Activated CD8-positive, alpha-beta memory T cell treated with anti-CD3 and anti-CD28 coated beads, Interleukin-2, amount 10 ng/mL, durations not matched to agents 7 days and 5 days (primary cell): ENCODE results near the gene PRRT1. TPM values are rescaled to one million over a fixed set of nuclear protein-coding genes. Genes with fewer than 3 reads are reported as not detected.

Experiments
- ATAC-seq: fragments of 150-1000 bp; cut with Tn5 transposase; one replicate; pipeline ENCODE4 v1.10.0; 2021; ENCODE audit warnings: moderate library complexity
- CTCF ChIA-PET: fragments of 350-600 bp; sonication (Branson Sonifier 250); formaldehyde crosslinking; loops from one replicate; lab custom pipeline; 2021; ENCODE audit warnings: antibody characterized with exemption; lab: Charles Lee
- DNase-seq: peaks from one replicate; pipeline ENCODE4 v3.0.0-alpha.2; 2020
- H3K27ac Mint-ChIP-seq: one replicate; pipeline ENCODE4 v1.8.0; 2021; ENCODE audit warnings: mild to moderate bottlenecking, mixed read lengths
- H3K27me3 Mint-ChIP-seq: one replicate; pipeline ENCODE4 v1.8.0; 2021; ENCODE audit warnings: mixed read lengths
- H3K36me3 Mint-ChIP-seq: one replicate; pipeline ENCODE4 v1.8.0; 2021; ENCODE audit warnings: mild to moderate bottlenecking, mixed read lengths
- H3K4me1 Mint-ChIP-seq: one replicate; pipeline ENCODE4 v1.8.0; 2021; ENCODE audit warnings: mixed read lengths
- H3K4me3 Mint-ChIP-seq: one replicate; pipeline ENCODE4 v1.8.0; 2021; ENCODE audit warnings: mild to moderate bottlenecking, moderate library complexity, mixed read lengths
- H3K9me3 Mint-ChIP-seq: one replicate; pipeline ENCODE4 v1.8.0; 2022; ENCODE audit warnings: low read depth, mixed read lengths
- total RNA-seq, 2 experiments: library from RNA; stranded (reverse); gene quantifications; one replicate each; pipeline ENCODE4 v1.2.3, GENCODE V29; 2021

The PRRT1 gene
- total RNA-seq, 2 experiments from 2014 or later: 0.23 to 0.28 TPM

DNA sequence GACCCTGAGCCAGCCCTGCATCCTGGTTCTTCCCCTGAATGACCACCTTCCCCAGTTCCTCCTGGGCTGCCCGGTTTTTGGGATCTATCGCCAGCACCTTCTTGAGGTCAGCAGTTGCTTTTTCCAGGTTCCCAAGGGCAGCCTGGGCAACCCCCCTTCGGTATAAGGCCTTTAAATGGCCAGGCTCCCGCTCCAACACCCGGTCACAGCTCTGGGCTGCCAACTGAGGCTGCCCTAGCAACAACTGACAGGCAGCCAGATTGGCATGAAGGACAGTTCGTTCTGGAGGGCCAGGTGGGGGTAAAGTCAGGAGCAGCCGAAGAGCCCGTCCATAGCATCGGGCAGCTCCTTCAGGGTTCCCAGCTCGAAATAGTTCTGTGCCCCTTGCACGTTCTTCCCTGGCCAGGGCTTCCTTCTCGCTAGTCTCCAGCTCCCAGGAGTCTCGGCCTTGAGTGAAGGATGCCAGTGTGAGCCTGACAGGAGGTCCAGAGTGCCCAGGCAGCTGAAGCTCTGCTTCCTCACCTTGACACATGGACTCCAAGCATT is 22.9 kb downstream of the PRRT1 start:
- Mint-ChIP-seq H3K4me1 (peaks cover 40% of the 10 kb centered on the region), H3K9me3 (no peaks in the 10 kb centered on the region), H3K36me3 (peaks cover 17% of the 10 kb centered on the region), H3K27me3 (peaks cover under 1% of the 10 kb centered on the region), H3K4me3 (peak overlapping the region; percentile 99), H3K27ac (peak overlapping the region; percentile 98)
- DNase-seq (no peak), ATAC-seq (no peak)
- CTCF ChIA-PET: interaction anchor here (0.7 to 5.0 kb wide), 7 partner anchors 10 to 532 kb away, joined by 3 to 47 read pairs (median 7); partner anchors contain the start of gene GPSM3

DNA sequence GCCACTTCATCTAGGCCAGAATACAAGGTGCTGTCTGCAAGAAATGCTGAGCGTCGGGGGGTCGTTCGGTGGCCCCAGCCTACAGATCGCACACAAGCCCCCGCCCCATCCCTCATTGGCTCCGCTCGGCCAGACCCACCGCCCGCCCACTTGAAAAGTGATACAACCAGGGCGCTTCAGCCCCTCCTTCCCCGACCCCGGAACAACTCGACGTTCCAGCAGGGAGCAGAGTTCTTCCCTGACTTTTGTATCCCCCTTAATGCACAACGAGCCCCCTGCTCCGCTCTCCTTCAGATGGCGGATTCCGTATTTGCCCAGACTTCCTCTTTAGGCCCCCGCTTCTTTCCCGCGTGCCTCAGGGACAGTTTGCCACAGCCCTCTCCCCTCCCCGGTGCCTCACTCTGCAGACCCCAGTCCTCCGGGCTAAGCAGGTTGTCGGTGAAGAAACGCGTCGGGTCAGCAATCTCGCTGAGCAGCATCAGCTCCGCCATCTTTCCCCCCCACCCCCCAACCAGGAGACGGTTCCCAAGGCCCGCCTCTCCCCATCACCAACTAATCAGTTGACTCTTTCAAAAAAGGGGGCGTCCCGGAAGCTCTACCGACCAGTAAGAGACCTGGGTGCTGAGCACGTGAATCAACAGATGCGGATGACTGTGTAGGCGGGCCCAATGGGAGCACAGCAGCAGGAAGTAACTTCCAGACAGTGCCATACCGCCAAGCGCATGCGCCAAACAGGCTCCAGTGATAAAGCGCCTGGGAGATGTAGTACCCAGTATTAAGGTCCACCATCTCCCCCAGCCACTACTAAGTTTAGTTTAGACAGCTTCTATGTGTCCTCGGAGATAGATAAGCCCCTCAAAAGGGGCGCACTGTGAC is 23.8 kb downstream of the PRRT1 start, which contains the start of gene ATF6B:
Gene ATF6B (minus strand): TSS at position 530 of the 876 bp plus-strand sequence. CDS start 39 bp downstream, at position 491.
- CTCF ChIA-PET: interaction anchor here (0.6 to 5.0 kb wide), 8 partner anchors 9 to 229 kb away, joined by 3 to 47 read pairs (median 5); partner anchors contain the start of gene GPSM3
- Mint-ChIP-seq H3K4me3 (peak within 1 kb of the TSS; percentile 99), H3K27ac (peak within 1 kb of the TSS; percentile 98), H3K27me3 (no peaks in the 10 kb centered on the region), H3K36me3 (peaks cover 21% of the 10 kb centered on the region), H3K4me1 (peaks cover 40% of the 10 kb centered on the region), H3K9me3 (no peaks in the 10 kb centered on the region)
- DNase-seq (peak; percentile 99), ATAC-seq (peak; percentile 94)

DNA sequence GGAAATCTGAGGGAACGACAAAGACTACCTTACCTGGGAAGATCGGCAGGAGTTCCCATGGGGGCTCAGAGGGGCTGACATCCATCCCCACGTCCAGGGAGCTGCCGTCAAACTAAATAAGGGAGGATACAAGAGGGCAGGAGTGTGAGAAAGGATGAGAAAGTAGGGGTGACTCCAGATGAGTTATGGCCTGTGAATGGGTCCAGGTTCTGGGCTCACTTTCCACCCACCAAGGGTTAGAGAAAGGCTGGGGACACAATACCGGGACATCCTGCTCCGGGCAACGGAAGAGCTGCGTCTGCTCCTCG is 24.4 kb downstream of the PRRT1 start:
- CTCF ChIA-PET: interaction anchor here (1.2 to 5.0 kb wide), 5 partner anchors 9 to 175 kb away, joined by 3 to 47 read pairs (median 7); partner anchors contain the start of gene GPSM3

DNA sequence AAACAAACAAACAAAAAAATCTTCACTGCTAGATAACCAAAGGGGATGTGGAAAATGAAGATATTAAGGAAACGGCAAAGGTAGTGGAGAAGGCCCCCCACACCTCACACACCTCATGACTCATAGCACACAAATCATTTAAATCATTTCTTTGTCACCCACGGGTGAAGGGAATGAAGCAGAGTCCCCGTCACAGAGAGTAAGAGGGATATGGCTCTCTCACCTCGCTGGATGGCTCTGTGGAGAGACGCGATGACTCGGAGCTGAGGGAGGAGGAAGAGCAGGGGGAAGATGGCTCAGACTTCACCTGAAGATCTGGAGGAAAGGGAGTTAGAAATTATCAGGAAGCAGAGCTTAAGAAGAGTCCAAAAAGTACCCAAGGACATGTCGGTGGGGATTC is 24.9 kb downstream of the PRRT1 start:
- H3K27ac Mint-ChIP-seq: peak overlapping the region; percentile 98
- ATAC-seq (no peak), DNase-seq (no peak)
- CTCF ChIA-PET: interaction anchor here (1.2 to 5.0 kb wide), 4 partner anchors 8 to 69 kb away, joined by 4 to 47 read pairs (median 10); partner anchors contain the start of gene GPSM3
- peaks cover 26% of the 10 kb centered on the region for H3K36me3 Mint-ChIP-seq
- peak overlapping the region; percentile 99 for H3K4me3 Mint-ChIP-seq
- no peaks in the 10 kb centered on the region for H3K27me3 Mint-ChIP-seq
- no peaks in the 10 kb centered on the region for H3K9me3 Mint-ChIP-seq
- peaks cover 40% of the 10 kb centered on the region for H3K4me1 Mint-ChIP-seq

More for the DNA sequence above, 24.4 kb downstream of the PRRT1 start:
- DNase-seq (no peak), ATAC-seq (no peak)
- H3K27me3 Mint-ChIP-seq: no peaks in the 10 kb centered on the region
- peaks cover 22% of the 10 kb centered on the region for H3K36me3 Mint-ChIP-seq
- H3K4me1 Mint-ChIP-seq: peaks cover 40% of the 10 kb centered on the region
- peak overlapping the region; percentile 98 for H3K27ac Mint-ChIP-seq
- H3K4me3 Mint-ChIP-seq: peak overlapping the region; percentile 99
- no peaks in the 10 kb centered on the region for H3K9me3 Mint-ChIP-seq

DNA sequence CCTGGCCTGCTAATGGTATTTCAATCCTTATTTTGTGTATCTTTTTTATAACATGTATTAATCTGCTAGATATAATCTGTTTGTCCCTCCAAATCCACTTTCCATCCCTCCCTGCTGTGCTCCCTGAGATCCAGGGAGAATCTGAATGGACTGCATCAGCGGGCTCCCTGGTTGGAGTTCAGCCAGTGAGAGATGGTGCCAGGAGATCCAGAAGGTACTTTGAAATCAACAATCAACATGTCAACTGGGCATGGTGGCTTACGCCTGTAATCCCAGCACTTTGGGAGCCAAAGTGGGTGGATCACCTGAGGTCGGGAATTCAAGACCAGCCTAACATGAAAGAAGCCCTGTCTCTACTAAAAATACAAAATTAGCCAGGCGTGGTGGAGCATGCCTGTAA is 28.1 kb downstream of the PRRT1 start:
- Mint-ChIP-seq H3K27ac (no peak overlapping the region), H3K4me1 (peaks cover 33% of the 10 kb centered on the region), H3K27me3 (no peaks in the 10 kb centered on the region), H3K36me3 (peaks cover 45% of the 10 kb centered on the region), H3K4me3 (no peak overlapping the region), H3K9me3 (no peaks in the 10 kb centered on the region)
- no peak for ATAC-seq
- CTCF ChIA-PET: no interaction called here
- DNase-seq: no peak

DNA sequence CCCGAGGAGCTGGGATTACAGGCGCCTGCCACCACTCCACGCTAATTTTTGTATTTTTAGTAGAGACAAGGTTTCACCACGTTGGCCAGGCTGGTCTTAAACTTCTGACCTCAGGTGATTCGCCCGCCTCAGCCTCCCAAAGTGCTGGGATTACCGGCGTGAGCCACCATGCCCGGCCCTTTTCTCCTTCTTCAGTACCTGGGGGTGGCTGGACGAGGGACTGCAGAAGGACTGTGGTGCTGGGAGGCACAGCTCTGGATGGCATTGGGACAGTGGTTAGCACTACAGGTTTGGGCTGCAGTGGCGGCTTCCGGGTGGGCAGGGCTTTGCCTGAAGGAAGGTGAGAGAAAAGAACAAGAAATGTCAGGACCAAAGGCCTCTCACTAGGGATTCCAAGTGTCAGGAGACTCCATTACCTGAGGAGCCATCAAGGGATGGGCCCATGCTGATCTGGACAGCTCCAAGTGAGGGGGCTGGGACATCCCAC is 31.1 kb downstream of the PRRT1 start:
- CTCF ChIA-PET: interaction anchor here (3.9 kb wide), 1 partner anchor 8 kb away, joined by 47 read pairs; the partner anchor contains the start of genes ATF6B and FKBPL
- H3K4me1 Mint-ChIP-seq: peaks cover 9% of the 10 kb centered on the region

DNA sequence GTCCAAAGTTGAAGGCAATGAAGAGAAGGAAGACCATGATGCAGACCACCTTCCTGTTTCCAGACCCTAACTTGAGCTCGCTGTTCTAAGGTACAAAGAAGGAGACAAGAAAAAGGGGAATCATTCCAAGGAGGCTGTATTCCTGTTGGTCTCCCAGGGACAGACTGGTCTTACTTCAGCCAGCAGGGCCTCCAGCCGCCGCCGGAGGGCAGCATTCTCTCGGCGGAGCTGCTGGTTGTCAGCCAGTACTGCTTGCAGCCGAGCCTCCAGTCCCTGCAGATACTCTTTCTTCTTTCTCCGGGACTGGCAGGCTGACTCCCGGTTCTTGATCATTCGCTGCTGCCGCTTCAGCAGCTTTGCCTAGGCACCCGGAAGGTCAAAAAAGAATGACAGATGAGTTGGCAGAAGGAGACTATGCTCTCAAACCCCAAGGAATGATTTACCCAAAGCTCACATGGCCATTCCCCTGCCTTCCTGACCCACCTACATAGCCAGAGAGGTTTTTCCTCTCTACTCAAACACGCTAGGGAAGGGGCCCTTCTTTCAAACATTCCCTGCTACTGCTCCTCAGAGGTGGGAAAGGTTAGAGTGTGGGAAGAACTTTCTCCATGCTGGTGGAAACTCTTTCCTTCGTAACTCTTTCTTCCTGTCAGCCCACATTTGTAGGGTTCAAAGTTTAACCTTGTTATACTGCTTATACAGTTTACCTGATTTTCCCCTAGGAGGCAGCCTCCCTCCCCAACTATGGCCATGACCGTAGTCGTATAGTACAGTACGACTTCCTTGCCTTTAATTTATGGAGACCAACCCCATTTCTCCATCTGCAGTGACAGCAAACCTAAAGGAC is 32.7 kb downstream of the PRRT1 start:
- Mint-ChIP-seq H3K27ac (peak overlapping the region; percentile 30), H3K36me3 (peaks cover 43% of the 10 kb centered on the region)
- ATAC-seq: peak; percentile 91

More for the DNA sequence above, 31.1 kb downstream of the PRRT1 start:
- no peaks in the 10 kb centered on the region for H3K9me3 Mint-ChIP-seq
- H3K4me3 Mint-ChIP-seq: no peak overlapping the region
- peaks cover 50% of the 10 kb centered on the region for H3K36me3 Mint-ChIP-seq
- no peak overlapping the region for H3K27ac Mint-ChIP-seq
- DNase-seq: no peak
- ATAC-seq: no peak
- H3K27me3 Mint-ChIP-seq: no peaks in the 10 kb centered on the region

DNA sequence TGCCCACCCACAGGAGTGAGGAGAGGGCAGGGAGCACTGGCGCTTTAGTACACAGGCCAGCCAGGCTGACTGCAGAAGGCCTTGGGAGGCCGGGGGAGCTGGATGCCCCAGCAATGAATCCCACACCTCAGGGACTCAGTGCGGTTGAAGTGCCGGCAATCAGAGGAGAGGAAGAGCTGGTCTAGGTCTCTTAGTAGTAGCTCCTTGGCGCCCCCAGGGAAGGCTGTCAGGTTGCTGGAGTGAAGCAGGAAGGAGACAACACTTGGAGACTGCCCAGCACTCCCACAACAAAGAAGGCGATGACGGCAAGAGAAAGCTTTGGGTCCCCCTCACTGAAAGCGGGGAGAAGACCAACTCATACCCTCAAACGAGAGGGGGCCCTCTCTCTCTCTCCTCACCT is 34.3 kb downstream of the PRRT1 start:
- H3K36me3 Mint-ChIP-seq: peaks cover 39% of the 10 kb centered on the region
- H3K4me3 Mint-ChIP-seq: no peak overlapping the region
- H3K4me1 Mint-ChIP-seq: peaks cover 3% of the 10 kb centered on the region
- no peaks in the 10 kb centered on the region for H3K9me3 Mint-ChIP-seq
- no peak overlapping the region for H3K27ac Mint-ChIP-seq
- CTCF ChIA-PET: interaction anchor here (1.1 to 3.9 kb wide), 5 partner anchors 11 to 132 kb away, joined by 4 to 47 read pairs (median 5); partner anchors contain the start of genes ATF6B and FKBPL
- ATAC-seq: no peak
- DNase-seq: no peak
- H3K27me3 Mint-ChIP-seq: no peaks in the 10 kb centered on the region

More for the DNA sequence above, 32.7 kb downstream of the PRRT1 start:
- Mint-ChIP-seq H3K4me3 (no peak overlapping the region), H3K27me3 (no peaks in the 10 kb centered on the region), H3K4me1 (peaks cover 3% of the 10 kb centered on the region), H3K9me3 (no peaks in the 10 kb centered on the region)
- DNase-seq: peak; percentile 80
- CTCF ChIA-PET: interaction anchor here (0.6 to 3.9 kb wide), 21 partner anchors 9 to 196 kb away, joined by 3 to 47 read pairs (median 3); partner anchors contain the start of genes ATF6B, FKBPL, GPSM3 and TNXB

DNA sequence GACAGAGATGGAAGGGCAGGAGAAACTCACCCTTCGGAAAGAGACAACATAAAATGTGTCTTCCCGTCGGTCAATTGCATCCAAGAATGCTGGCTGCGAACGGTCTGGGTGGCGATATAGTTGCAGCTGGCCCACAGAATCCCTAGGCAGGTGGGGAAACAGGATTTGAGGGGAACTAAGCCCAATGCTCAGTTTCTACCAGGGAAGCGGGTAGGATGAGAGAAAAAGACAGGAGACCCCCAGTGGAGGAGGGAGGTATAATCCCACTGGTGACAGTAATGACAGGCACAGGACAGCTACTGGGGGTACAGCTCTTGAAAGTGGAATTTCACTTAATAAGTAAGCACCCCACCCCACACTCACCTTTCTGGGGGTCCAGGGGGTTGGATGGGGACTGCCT is 35.1 kb downstream of the PRRT1 start:
- H3K9me3 Mint-ChIP-seq: no peaks in the 10 kb centered on the region
- DNase-seq (no peak), ATAC-seq (no peak)
- peaks cover 3% of the 10 kb centered on the region for H3K4me1 Mint-ChIP-seq
- no peak overlapping the region for H3K27ac Mint-ChIP-seq
- no peak overlapping the region for H3K4me3 Mint-ChIP-seq
- CTCF ChIA-PET: interaction anchor here (1.1 to 3.9 kb wide), 2 partner anchors 12 to 24 kb away, joined by 4 to 47 read pairs; partner anchors contain the start of genes ATF6B and FKBPL
- no peaks in the 10 kb centered on the region for H3K27me3 Mint-ChIP-seq
- H3K36me3 Mint-ChIP-seq: peaks cover 33% of the 10 kb centered on the region

DNA sequence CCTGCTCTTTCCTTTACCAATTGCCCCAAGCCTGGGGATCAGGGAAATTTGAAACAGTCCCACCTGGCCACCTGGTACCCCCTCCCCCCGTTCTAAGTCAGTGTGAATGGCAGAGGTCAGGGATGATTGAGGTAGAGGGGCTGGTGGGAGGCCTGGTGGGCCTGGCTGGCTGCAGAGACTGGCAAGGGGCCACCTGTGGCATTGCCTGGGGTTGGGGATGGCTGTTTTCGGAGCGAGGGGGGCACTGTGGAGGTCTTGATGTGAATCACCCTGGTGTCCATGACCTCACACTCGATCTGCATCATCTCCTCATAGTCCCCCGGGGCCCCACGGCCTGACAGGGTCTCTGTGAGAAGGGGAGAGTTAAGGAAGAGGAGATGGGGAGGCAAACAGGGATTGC is 36.1 kb downstream of the PRRT1 start:
- ATAC-seq: no peak
- Mint-ChIP-seq H3K9me3 (no peaks in the 10 kb centered on the region), H3K4me1 (peaks cover 3% of the 10 kb centered on the region), H3K36me3 (peaks cover 26% of the 10 kb centered on the region), H3K27me3 (no peaks in the 10 kb centered on the region), H3K27ac (no peak overlapping the region), H3K4me3 (no peak overlapping the region)
- no peak for DNase-seq
- CTCF ChIA-PET: no interaction called here

DNA sequence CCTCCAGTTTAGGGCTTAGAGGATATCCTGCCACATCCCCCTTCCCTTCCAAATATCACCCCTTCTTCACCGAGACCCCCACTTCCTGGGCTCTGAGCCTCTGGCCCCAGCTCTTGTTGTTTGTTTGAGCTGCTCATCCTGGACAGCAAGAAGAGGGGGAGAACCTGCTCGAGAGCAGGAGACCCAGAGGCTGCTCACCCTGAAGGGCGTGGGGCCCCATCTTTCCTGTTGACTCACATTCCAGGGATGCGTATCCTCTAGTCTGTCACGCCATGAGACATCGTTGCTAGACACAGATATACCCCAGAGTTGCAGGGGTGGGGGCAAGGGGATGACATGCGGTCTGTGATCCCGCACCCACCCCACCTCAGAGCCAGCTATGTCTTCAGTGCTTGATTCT is 36.9 kb downstream of the PRRT1 start:
- Mint-ChIP-seq H3K4me1 (peaks cover 3% of the 10 kb centered on the region), H3K4me3 (no peak overlapping the region), H3K36me3 (peaks cover 25% of the 10 kb centered on the region), H3K27ac (no peak overlapping the region), H3K9me3 (no peaks in the 10 kb centered on the region), H3K27me3 (no peaks in the 10 kb centered on the region)
- DNase-seq: no peak
- CTCF ChIA-PET: interaction anchor here (1.1 kb wide), 1 partner anchor 40 kb away, joined by 3 read pairs; no protein-coding TSS in a partner anchor
- no peak for ATAC-seq
